WTC11 (cell line): ENCODE measurements around the gene SLC16A8.

Source experiments
- CREM ChIP-seq: sonication (generic); formaldehyde crosslinking; IDR thresholded peaks from 2 replicates; pipeline ENCODE4 v1.8.1; 2022; ENCODE audit warnings: mild to moderate bottlenecking, missing genetic modification reagents, moderate library complexity
- CTCF ChIP-seq: fragments of 200-600 bp; IDR thresholded peaks from 2 replicates; pipeline ENCODE4 v1.8.0; 2022; ENCODE audit warnings: antibody characterized with exemption
- ZNF232 ChIP-seq: sonication (generic); formaldehyde crosslinking; IDR thresholded peaks from 2 replicates; pipeline ENCODE4 v1.8.0; 2022; ENCODE audit warnings: mild to moderate bottlenecking, missing genetic modification reagents

GRCh38 chr22:38109371-38110001, 25.5 kb upstream of the SLC16A8 start:
- TF ChIP-seq CTCF: no peak
- no peak for TF ChIP-seq CREM
- no peak for TF ChIP-seq ZNF232
